Left lung (tissue), 10 donors: ENCODE measurements around the gene TIAM1. TPM values are rescaled to one million over a fixed set of nuclear protein-coding genes. Genes with fewer than 3 reads are reported as not detected.

ENCODE experiments used
- ATAC-seq: fragments of 200-7000 bp; cut with Tn5 transposase; one replicate; pipeline ENCODE4 v1.9.1; 2020; ENCODE audit warnings: moderate library complexity
- DNase-seq, 4 donors: peaks; one replicate each; pipeline ENCODE4 v3.0.0-alpha.2; 2013 to 2020
- H3K27ac ChIP-seq, 2 donors: fragments of 200-600 bp; sonication (generic) in 1 of 2; one replicate each; pipeline versions ENCODE4 v1.5.0 to v1.8.0; 2020 to 2021
- H3K27me3 ChIP-seq, 2 donors: fragments of 200-600 bp; sonication (generic) in 1 of 2; one replicate each; pipeline versions ENCODE4 v1.5.0 to v1.8.0; 2020 to 2021
- H3K36me3 ChIP-seq, 2 donors: fragments of 200-600 bp; sonication (generic) in 1 of 2; one replicate each; pipeline versions ENCODE4 v1.5.0 to v1.8.0; 2020 to 2021
- H3K4me1 ChIP-seq, 2 donors: fragments of 200-600 bp; one replicate each; pipeline ENCODE4 v1.8.0; 2021
- H3K4me3 ChIP-seq, 2 donors: fragments of 200-600 bp; sonication (generic) in 1 of 2; one replicate each; pipeline versions ENCODE4 v1.5.0 to v1.8.0; 2020 to 2021; ENCODE audit warnings: mild to moderate bottlenecking in 1 of 2
- H3K9me3 ChIP-seq, 2 donors: fragments of 200-600 bp; sonication (generic) in 1 of 2; one replicate each; pipeline versions ENCODE4 v1.5.0 to v1.8.0; 2020 to 2021
- intact Hi-C, 2 donors: fragments of 100-400 bp; cut with DNase I; formaldehyde crosslinking; loops; one replicate each; pipeline versions ENCODE4 v1.11.2 to v1.14.2; 2022
- polyA plus RNA-seq, 6 donors: library from polyadenylated mRNA; unstranded; fragments of 120-200 nt; gene quantifications; one replicate each; pipeline ENCODE4 v1.2.1, GENCODE V29; 2013; ENCODE audit not compliant: insufficient read length in 6 of 6
- total RNA-seq, 2 donors: library from RNA; stranded (reverse); fragmentation: NEBNext Ultra II Directional; extraction: Animal tissue kit (Norgen Biotek cat#: 25700); gene quantifications; one replicate each; pipeline ENCODE4 v1.2.1, GENCODE V29; 2021
- TF ChIP-seq, protein P1 (sequence below), 2 donors: fragments of 200-600 bp; sonication (generic) in 1 of 2; IDR thresholded peaks; one replicate each; pipeline versions ENCODE4 v1.5.0 to v1.8.0; 2021; ENCODE audit warnings: antibody characterized with exemption in 2 of 2
- donor health status: DM: no; HTN: yes; CAD: no.
- donor health status: DM: no; HTN: no; CAD: no.

The TIAM1 gene
- total and polyA plus RNA-seq, 8 donors, result 9.7 to 65.5 (median 49.5) TPM

DNA sequence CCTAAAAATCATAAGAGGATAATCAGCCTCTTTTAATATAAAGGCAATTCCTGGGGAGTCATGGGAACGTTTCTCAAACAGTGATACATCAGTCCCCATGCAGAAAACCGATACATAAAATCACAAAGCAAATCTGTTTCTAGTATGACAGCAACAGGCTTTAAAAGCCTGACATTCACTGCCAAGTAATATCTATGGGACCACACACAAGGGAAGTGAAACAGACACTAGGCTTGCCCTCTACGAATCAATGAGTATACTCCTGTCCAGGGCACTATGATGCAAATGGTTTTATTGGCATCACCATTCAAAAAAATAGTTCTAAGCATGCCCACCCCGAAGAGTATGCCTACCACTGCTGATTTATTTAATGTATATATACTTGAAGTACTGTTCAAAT lies 54.4 kb downstream of the TIAM1 start:
- Histone ChIP-seq H3K9me3 (peaks cover 0 to 10% of the 10 kb centered on the region in 2 donors), H3K36me3 (no peaks in the 10 kb centered on the region), H3K27me3 (no peaks in the 10 kb centered on the region), H3K4me3 (no peak overlapping the region), H3K27ac (no peak overlapping the region), H3K4me1 (no peaks in the 10 kb centered on the region)
- TF ChIP-seq, protein P1, sequence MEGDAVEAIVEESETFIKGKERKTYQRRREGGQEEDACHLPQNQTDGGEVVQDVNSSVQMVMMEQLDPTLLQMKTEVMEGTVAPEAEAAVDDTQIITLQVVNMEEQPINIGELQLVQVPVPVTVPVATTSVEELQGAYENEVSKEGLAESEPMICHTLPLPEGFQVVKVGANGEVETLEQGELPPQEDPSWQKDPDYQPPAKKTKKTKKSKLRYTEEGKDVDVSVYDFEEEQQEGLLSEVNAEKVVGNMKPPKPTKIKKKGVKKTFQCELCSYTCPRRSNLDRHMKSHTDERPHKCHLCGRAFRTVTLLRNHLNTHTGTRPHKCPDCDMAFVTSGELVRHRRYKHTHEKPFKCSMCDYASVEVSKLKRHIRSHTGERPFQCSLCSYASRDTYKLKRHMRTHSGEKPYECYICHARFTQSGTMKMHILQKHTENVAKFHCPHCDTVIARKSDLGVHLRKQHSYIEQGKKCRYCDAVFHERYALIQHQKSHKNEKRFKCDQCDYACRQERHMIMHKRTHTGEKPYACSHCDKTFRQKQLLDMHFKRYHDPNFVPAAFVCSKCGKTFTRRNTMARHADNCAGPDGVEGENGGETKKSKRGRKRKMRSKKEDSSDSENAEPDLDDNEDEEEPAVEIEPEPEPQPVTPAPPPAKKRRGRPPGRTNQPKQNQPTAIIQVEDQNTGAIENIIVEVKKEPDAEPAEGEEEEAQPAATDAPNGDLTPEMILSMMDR (IDR thresholded peaks at IDR 0.05), result no peak
- DNase-seq (no peak), ATAC-seq (no peak)
- intact Hi-C loops, result no loop called here

DNA sequence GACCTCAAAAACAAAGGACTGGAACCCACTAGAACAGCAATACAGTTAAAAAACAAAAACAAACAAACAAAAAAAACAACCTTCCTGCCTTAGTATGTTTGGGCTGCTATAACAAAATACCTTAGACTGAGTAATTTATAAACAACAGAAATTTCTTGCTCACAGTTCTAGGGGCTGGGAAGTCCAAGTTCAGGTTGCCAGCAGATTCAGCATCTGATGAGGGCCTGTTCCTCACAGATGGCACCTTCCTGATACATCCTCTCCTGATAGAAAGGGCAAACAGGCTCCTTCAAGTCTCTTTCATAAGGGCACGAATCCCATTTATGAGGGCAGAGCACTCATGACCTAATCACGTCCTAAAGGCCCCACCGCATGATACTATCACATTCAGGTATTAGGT lies 55.9 kb downstream of the TIAM1 start:
- Histone ChIP-seq H3K9me3 (peaks cover 0 to 10% of the 10 kb centered on the region in 2 donors), H3K4me3 (no peak overlapping the region), H3K27ac (no peak overlapping the region), H3K4me1 (no peaks in the 10 kb centered on the region), H3K36me3 (no peaks in the 10 kb centered on the region), H3K27me3 (no peaks in the 10 kb centered on the region)
- TF ChIP-seq, protein P1 (IDR thresholded peaks at IDR 0.05), result no peak
- no peak for ATAC-seq
- no peak for DNase-seq
- intact Hi-C loops, result no loop called here

DNA sequence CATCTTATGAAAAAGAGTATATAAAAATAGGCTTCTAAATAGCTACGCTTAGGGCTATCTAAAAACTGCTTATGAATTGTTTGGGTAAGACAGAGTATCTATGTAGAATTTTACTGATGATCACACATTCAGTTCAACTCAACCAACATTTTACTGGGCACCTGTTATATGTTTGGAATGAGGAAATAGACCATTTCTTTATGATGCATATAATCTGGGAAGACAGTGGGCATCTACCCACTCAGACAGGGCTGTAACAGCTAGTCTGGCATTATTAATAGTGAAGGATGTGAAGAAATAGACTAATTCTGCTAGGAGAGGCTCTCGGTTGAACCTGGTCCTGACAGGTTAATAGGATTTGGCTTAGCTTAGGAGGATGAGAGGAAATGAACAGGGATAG lies 56.9 kb downstream of the TIAM1 start:
- ATAC-seq, result no peak
- no peaks in the 10 kb centered on the region for H3K36me3 ChIP-seq
- no peaks in the 10 kb centered on the region for H3K4me1 ChIP-seq
- H3K9me3 ChIP-seq, result peaks cover 0 to 10% of the 10 kb centered on the region in 2 donors
- H3K4me3 ChIP-seq, result no peak overlapping the region
- TF ChIP-seq, protein P1 (IDR thresholded peaks at IDR 0.05), result no peak
- H3K27ac ChIP-seq, result no peak overlapping the region
- DNase-seq, result no peak
- intact Hi-C loops, result no loop called here
- no peaks in the 10 kb centered on the region for H3K27me3 ChIP-seq

DNA sequence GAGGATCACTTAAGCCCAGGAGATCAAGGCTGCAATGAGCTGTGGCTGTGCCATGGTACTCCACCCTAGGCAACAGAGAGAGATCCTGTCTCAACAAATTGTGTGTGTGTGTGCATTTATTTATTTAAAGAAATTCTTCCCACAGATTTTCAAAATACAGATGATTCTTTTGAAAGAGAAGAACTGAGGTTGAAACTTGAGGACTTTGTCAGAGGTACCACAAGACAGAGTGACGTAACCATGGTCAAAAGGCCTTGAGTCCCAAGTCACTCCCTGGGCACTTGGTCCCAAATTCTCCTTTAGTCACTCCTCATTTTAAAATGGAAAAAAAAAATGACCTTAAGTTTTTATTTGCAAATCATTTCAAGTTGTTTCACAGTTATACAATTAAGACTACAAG lies 57.4 kb downstream of the TIAM1 start:
- Histone ChIP-seq H3K9me3 (peaks cover 0 to 10% of the 10 kb centered on the region in 2 donors), H3K27ac (no peak overlapping the region), H3K36me3 (no peaks in the 10 kb centered on the region), H3K27me3 (no peaks in the 10 kb centered on the region), H3K4me3 (no peak overlapping the region), H3K4me1 (no peaks in the 10 kb centered on the region)
- TF ChIP-seq, protein P1 (IDR thresholded peaks at IDR 0.05), result no peak
- intact Hi-C loops, result no loop called here
- DNase-seq, result no peak
- no peak for ATAC-seq

DNA sequence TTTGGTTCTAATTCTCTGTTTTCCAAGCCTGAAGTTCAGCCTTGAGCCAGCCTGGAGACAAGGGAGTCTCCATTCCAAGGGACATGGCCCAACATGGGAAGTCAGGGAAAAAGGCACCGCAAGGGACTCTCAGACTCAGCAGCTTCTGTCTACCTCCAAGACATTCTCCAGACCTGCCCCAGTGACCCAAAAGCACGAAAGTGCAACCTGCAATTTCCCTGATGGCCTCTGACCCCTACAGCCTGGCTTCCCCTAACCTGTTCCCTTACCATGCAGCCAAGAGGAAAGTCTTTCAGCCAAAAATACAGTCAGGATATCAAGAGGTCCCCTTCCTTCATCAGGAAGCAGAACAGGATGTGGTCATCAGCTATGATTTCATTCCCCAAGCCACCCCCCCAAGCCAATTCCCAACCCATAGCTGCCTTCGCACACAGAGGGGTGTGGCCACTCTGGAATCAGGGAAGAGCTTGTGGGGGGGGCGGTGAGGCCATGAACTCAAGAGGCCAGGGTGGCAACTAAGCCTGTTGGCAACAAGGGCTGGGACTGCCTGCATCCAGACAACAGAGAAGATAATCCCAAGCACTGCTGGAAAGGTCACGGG lies 59.2 kb downstream of the TIAM1 start:
- DNase-seq (no peak), ATAC-seq (no peak)
- TF ChIP-seq, protein P1 (IDR thresholded peaks at IDR 0.05), result no peak
- Histone ChIP-seq H3K4me3 (no peak overlapping the region), H3K27ac (no peak overlapping the region), H3K36me3 (no peaks in the 10 kb centered on the region), H3K9me3 (peaks cover 0 to 10% of the 10 kb centered on the region in 2 donors), H3K4me1 (no peaks in the 10 kb centered on the region), H3K27me3 (no peaks in the 10 kb centered on the region)
- intact Hi-C loops, result no loop called here
